K562 (cell line): Measurements from ENCODE around the gene MRPL32. TPM values are rescaled to one million over a fixed set of nuclear protein-coding genes. Genes with fewer than 3 reads are reported as not detected.

Source experiments
- ATAC-seq: fragments of 200-7000 bp; cut with Tn5 transposase; 3 replicates; pipeline ENCODE4 v1.9.1; 2020; ENCODE audit warnings: moderate library complexity
- BruUV-seq: library from RNA; stranded (reverse); fragments of 400-500 nt; replicated peaks from 2 replicates; lab custom pipeline; 2021; lab: Mats Ljungman, UMichigan
- CTCF ChIA-PET: fragments of 300-600 bp; formaldehyde crosslinking; extraction: SDS; loops from one replicate; lab custom pipeline; 2021; ENCODE audit warnings: low intra/inter-chr PET ratio; lab: Yijun Ruan, JAX
- POLR2A ChIA-PET: fragments of 300-600, 350-650 bp; sonication (Branson Sonifier 250); formaldehyde crosslinking; extraction: SDS; loops from one replicate; lab custom pipeline; 2021; ENCODE audit warnings: antibody characterized with exemption, inconsistent platforms; lab: Yijun Ruan, JAX
- DNase-seq, 4 experiments: peaks; one replicate each; pipeline versions ENCODE4 v3.0.0 to v3.0.0-alpha.2; 2011 to 2018; ENCODE audit warnings: low spot score in 3 of 4, mixed read lengths in 3 of 4; ENCODE audit errors: extremely low read depth in 1 of 4
- FAIRE-seq: peaks from 2 replicates; lab custom pipeline; 2011; peaks lifted over from hg19 to GRCh38; lab: Jason Lieb, UNC
- H2AFZ ChIP-seq: 2 replicates; pipeline ENCODE4 v1.6.0; 2011; ENCODE audit warnings: low read depth, low read length, control low read depth, inconsistent platforms
- H3K27ac ChIP-seq: fragments of 200-600 bp; 3 replicates; pipeline ENCODE4 v1.8.0; 2011; ENCODE audit warnings: low read depth, mild to moderate bottlenecking, control low read depth, inconsistent platforms, low read length, moderate library complexity, mixed read lengths; ENCODE audit errors: extremely low read depth
- H3K27me3 ChIP-seq, 2 experiments: fragments of 300-600 bp in 1 of 2; 2 replicates in 1 of 2; 3 replicates in 1 of 2; pipeline versions ENCODE4 v1.6.0 to v1.8.0; 2011; ENCODE audit warnings: inconsistent platforms in 2 of 2, low read length in 2 of 2, mild to moderate bottlenecking in 1 of 2, mixed read lengths in 1 of 2, moderate library complexity in 1 of 2; ENCODE audit not compliant: control insufficient read depth in 2 of 2, insufficient read depth in 2 of 2
- H3K36me3 ChIP-seq: fragments of 300-600 bp; 3 replicates; pipeline ENCODE4 v1.8.0; 2011; ENCODE audit warnings: mild to moderate bottlenecking, low read length, inconsistent platforms; ENCODE audit not compliant: control insufficient read depth, insufficient read depth
- H3K4me1 ChIP-seq, 2 experiments: fragments of 200-600 bp in 1 of 2; replicated peaks in 1 of 2; 2 replicates in 1 of 2; 3 replicates in 1 of 2; pipeline versions ENCODE4 v1.5.1 to v1.8.0; 2011; ENCODE audit warnings: inconsistent platforms in 2 of 2, low read length in 2 of 2, mild to moderate bottlenecking in 1 of 2, mixed read lengths in 1 of 2, moderate library complexity in 1 of 2; ENCODE audit not compliant: control insufficient read depth in 2 of 2, insufficient read depth in 2 of 2
- H3K4me2 ChIP-seq: 2 replicates; pipeline ENCODE4 v1.6.1; 2011; ENCODE audit warnings: low read length, control low read depth, inconsistent platforms, mixed read lengths; ENCODE audit not compliant: insufficient read depth
- H3K4me3 ChIP-seq: fragments of 200-600 bp; sonication (generic), shearing (Covaris generic); 2 replicates; pipeline ENCODE4 v1.5.1; 2016; ENCODE audit warnings: control low read depth, inconsistent platforms
- H3K79me2 ChIP-seq: fragments of 200-600 bp; 3 replicates; pipeline ENCODE4 v1.8.0; 2011; ENCODE audit warnings: low read length, inconsistent platforms; ENCODE audit not compliant: control insufficient read depth, insufficient read depth
- H3K9ac ChIP-seq, 2 experiments: 2 replicates each; pipeline versions ENCODE4 v1.6.0 to v1.6.1; 2011; ENCODE audit warnings: low read depth in 2 of 2, low read length in 2 of 2, control low read depth in 1 of 2, inconsistent platforms in 1 of 2, mild to moderate bottlenecking in 1 of 2, mixed read lengths in 1 of 2; ENCODE audit not compliant: insufficient read depth in 1 of 2
- H3K9me1 ChIP-seq: one replicate; pipeline ENCODE4 v1.6.0; 2011; ENCODE audit warnings: inconsistent platforms, mild to moderate bottlenecking, low read length, moderate library complexity; ENCODE audit not compliant: control insufficient read depth, insufficient read depth
- H3K9me3 ChIP-seq: replicated peaks from 2 replicates; pipeline ENCODE4 v1.5.1; 2011; ENCODE audit warnings: low read depth, low read length, inconsistent platforms; ENCODE audit not compliant: control insufficient read depth, insufficient read depth
- H4K20me1 ChIP-seq: replicated peaks from 2 replicates; pipeline ENCODE4 v1.6.1; 2011; ENCODE audit warnings: low read length, inconsistent platforms, mixed read lengths; ENCODE audit not compliant: control insufficient read depth, insufficient read depth
- MBD1 ChIP-seq: fragments of 250-450 bp; sonication (Bioruptor Pico); IDR thresholded peaks from 2 replicates; pipeline ENCODE4 v1.8.0; 2022; ENCODE audit warnings: inconsistent platforms
- NFE2 ChIP-seq: IDR thresholded peaks from 2 replicates; pipeline ENCODE4 v1.6.1; 2014; ENCODE audit warnings: antibody characterized with exemption, low read depth
- RFX7 ChIP-seq: fragments of 250-450 bp; sonication (Bioruptor Pico); IDR thresholded peaks from 2 replicates; pipeline ENCODE4 v1.5.1; 2021; ENCODE audit warnings: mild to moderate bottlenecking
- SIN3B ChIP-seq: fragments of 450-650 bp; IDR thresholded peaks from 2 replicates; pipeline ENCODE4 v1.6.1; 2017; ENCODE audit warnings: low read depth, mild to moderate bottlenecking, moderate library complexity
- ZNF121 ChIP-seq: sonication (generic); formaldehyde crosslinking; conservative IDR thresholded peaks from 2 replicates; pipeline ENCODE4 v1.8.0; 2022; ENCODE audit warnings: missing genetic modification reagents
- ZNF3 ChIP-seq: fragments of 250-450 bp; sonication (Bioruptor Pico); IDR thresholded peaks from 2 replicates; pipeline ENCODE4 v1.5.0; 2021; ENCODE audit warnings: mild to moderate bottlenecking, moderate library complexity
- WGBS: fragments of 100-300 bp; shearing (Covaris generic); methylation state at CpG from one replicate; pipeline ENCODE4 v1.1.6; 2016; ENCODE audit warnings: low coverage, mixed read lengths; ENCODE audit not compliant: insufficient coverage; ENCODE audit errors: missing lambda C conversion rate; 5-methylcytosine and 5-hydroxymethylcytosine counted together
- in situ Hi-C: fragments of 300-500 bp; cut with MboI; formaldehyde crosslinking; loops from 4 replicates; pipeline ENCODE4 v1.15.0; 2018; ENCODE audit warnings: inconsistent platforms, mixed read lengths
- intact Hi-C: fragments of 100-400 bp; cut with micrococcal nuclease; formaldehyde crosslinking; loops from 2 replicates; pipeline ENCODE4 v1.14.2; 2022
- polyA plus RNA-seq, 8 experiments: library from polyadenylated mRNA; depleted of rRNA in 4 of 8; stranded (reverse) in 5 of 8; unstranded in 3 of 8; fragments of >200 nt; fragmentation: Nextera tagmentation in 2 of 8; fragmentation: Illumina TruSeq in 1 of 8; extraction: Ambion mirVana in 2 of 8; extraction: Trizol in 1 of 8; gene quantifications; 2 replicates each; pipeline versions ENCODE4 v1.2.1 to v1.2.3, GENCODE V29; 2011 to 2014; ENCODE audit warnings: inconsistent platforms in 1 of 8, missing spikeins in 1 of 8
- total RNA-seq, 7 experiments: library from RNA; depleted of rRNA in 6 of 7; stranded (reverse); fragments of >200 nt in 6 of 7; fragmentation: Illumina TruSeq in 2 of 7; extraction: Trizol in 2 of 7; gene quantifications; 2 replicates each; pipeline versions ENCODE4 v1.2.1 to v1.2.3, GENCODE V29; 2011 to 2021; ENCODE audit warnings: low replicate concordance in 1 of 7
- TF ChIP-seq, protein P1 (sequence below): fragments of 250-450 bp; sonication (Bioruptor Pico); IDR thresholded peaks from 2 replicates; pipeline ENCODE4 v1.9.0; 2021; ENCODE audit warnings: mild to moderate bottlenecking, inconsistent platforms

The MRPL32 gene
- total and polyA plus RNA-seq, 9 of the 15 experiments (the other 6 are each of a cell fraction or from before 2014, with no cell fraction given), result 75.5 to 351 (median 138) TPM

- Histone ChIP-seq H3K4me3 (no peak overlapping the region), H3K9me1 (no peaks in the 10 kb centered on the region), H4K20me1 (no peaks in the 10 kb centered on the region), H3K9ac (no peak overlapping the region; a peak in 1 of 4 replicates), H2AFZ (no peak overlapping the region), H3K27me3 (no peaks in the 10 kb centered on the region; a peak in 1 of 5 replicates), H3K4me1 (peaks cover 14 to 27% of the 10 kb centered on the region in 2 experiments; a peak in 4 of 5 replicates), H3K36me3 (peaks cover 41% of the 10 kb centered on the region), H3K4me2 (no peak overlapping the region), H3K79me2 (peaks cover 12% of the 10 kb centered on the region; the same call in 2 of the 3 replicates), H3K27ac (peak overlapping the region; percentile 68; the same call in 1 of the 3 replicates), H3K9me3 (no peaks in the 10 kb centered on the region)
- ATAC-seq, result no peak
- POLR2A ChIA-PET, result interaction anchor here (1.3 kb wide), 2 partner anchors 15 to 21 kb away, joined by 3 to 7 read pairs; no protein-coding TSS in a partner anchor
- intact Hi-C loops (loop anchor here (2.0 kb wide), 1 partner anchor 15 kb away; no protein-coding TSS in a partner anchor), in situ Hi-C loops (no loop called here)
- CTCF ChIA-PET, result no interaction called here
- TF ChIP-seq NFE2 (peak; percentile 16; the same call in 1 of the 2 replicates), ZNF3 (CRISPR knock-in tag) (peak; percentile 31; the same call in 1 of the 2 replicates), SIN3B (no peak)
- BruUV-seq, result no TSS peak
- DNase-seq, result peak in 2 of 4 experiments; percentile 21 to 30
- 14% methylated on average over 2 of the region's 2 CpGs for WGBS
- FAIRE-seq, result no peak
Measured at GRCh38 chr7:42913591-42913990, 18.6 kb upstream of the MRPL32 start.

- H3K9me3 ChIP-seq, result no peaks in the 10 kb centered on the region
- no peak overlapping the region for H3K4me3 ChIP-seq
- in situ Hi-C loops, result no loop called here
- H3K27me3 ChIP-seq, result no peaks in the 10 kb centered on the region; a peak in 1 of 5 replicates
- no peak overlapping the region; a peak in 1 of 4 replicates for H3K9ac ChIP-seq
- ChIA-PET POLR2A (interaction anchor here (1.3 kb wide), 2 partner anchors 15 to 21 kb away, joined by 3 to 7 read pairs; no protein-coding TSS in a partner anchor), CTCF (no interaction called here)
- FAIRE-seq, result no peak
- intact Hi-C loops, result no loop called here
- TF ChIP-seq ZNF121 (CRISPR knock-in tag) (peak; percentile 88), MBD1 (CRISPR knock-in tag) (no peak), RFX7 (CRISPR knock-in tag) (no peak)
- TF ChIP-seq, protein P1, sequence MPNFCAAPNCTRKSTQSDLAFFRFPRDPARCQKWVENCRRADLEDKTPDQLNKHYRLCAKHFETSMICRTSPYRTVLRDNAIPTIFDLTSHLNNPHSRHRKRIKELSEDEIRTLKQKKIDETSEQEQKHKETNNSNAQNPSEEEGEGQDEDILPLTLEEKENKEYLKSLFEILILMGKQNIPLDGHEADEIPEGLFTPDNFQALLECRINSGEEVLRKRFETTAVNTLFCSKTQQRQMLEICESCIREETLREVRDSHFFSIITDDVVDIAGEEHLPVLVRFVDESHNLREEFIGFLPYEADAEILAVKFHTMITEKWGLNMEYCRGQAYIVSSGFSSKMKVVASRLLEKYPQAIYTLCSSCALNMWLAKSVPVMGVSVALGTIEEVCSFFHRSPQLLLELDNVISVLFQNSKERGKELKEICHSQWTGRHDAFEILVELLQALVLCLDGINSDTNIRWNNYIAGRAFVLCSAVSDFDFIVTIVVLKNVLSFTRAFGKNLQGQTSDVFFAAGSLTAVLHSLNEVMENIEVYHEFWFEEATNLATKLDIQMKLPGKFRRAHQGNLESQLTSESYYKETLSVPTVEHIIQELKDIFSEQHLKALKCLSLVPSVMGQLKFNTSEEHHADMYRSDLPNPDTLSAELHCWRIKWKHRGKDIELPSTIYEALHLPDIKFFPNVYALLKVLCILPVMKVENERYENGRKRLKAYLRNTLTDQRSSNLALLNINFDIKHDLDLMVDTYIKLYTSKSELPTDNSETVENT, result no peak
- no peak overlapping the region for H3K4me2 ChIP-seq
- H3K9me1 ChIP-seq, result no peaks in the 10 kb centered on the region
- H3K27ac ChIP-seq, result peak overlapping the region; percentile 49; the same call in 1 of the 3 replicates
- DNase-seq, result no peak
- no peaks in the 10 kb centered on the region for H4K20me1 ChIP-seq
- H2AFZ ChIP-seq, result no peak overlapping the region
- H3K36me3 ChIP-seq, result peaks cover 44% of the 10 kb centered on the region
- H3K79me2 ChIP-seq, result peaks cover 12% of the 10 kb centered on the region; the same call in 2 of the 3 replicates
- ATAC-seq, result no peak
- no TSS peak for BruUV-seq
- 65% methylated on average over 6 of the region's 6 CpGs for WGBS
- peaks cover 14 to 27% of the 10 kb centered on the region in 2 experiments; a peak in 4 of 5 replicates for H3K4me1 ChIP-seq
Measured at GRCh38 chr7:42914009-42914408, 18.2 kb upstream of the MRPL32 start.
